ENCODE measurements around the gene NGB. TPM values are rescaled to one million over a fixed set of nuclear protein-coding genes. Genes with fewer than 3 reads are reported as not detected.

Gene NGB
- total and polyA plus RNA-seq, 2 of the 8 experiments (the other 6 are each of a cell fraction or from before 2014, with no cell fraction given): 0.30 to 0.60 TPM

DNA sequence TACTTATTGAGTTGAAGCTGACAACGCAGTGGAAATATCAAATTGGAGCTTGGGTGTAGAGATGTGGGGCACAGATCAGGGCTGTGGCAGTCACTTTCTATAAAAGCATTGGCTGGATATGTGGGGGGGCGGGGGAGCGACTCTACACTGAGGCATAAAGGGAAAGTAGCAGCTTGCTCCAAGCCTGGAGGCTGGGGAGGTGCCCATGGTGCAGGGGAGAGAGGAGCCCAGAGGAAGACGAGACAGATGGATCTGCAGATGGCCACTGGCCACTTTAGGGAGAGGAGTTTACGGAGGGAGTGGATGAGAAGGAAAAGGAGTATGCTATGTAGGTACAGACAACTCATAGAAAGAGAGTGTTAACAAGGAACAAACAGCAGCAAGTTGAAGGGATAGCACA is 13.5 kb upstream of the NGB start (continued):
- TF ChIP-seq, protein P1, sequence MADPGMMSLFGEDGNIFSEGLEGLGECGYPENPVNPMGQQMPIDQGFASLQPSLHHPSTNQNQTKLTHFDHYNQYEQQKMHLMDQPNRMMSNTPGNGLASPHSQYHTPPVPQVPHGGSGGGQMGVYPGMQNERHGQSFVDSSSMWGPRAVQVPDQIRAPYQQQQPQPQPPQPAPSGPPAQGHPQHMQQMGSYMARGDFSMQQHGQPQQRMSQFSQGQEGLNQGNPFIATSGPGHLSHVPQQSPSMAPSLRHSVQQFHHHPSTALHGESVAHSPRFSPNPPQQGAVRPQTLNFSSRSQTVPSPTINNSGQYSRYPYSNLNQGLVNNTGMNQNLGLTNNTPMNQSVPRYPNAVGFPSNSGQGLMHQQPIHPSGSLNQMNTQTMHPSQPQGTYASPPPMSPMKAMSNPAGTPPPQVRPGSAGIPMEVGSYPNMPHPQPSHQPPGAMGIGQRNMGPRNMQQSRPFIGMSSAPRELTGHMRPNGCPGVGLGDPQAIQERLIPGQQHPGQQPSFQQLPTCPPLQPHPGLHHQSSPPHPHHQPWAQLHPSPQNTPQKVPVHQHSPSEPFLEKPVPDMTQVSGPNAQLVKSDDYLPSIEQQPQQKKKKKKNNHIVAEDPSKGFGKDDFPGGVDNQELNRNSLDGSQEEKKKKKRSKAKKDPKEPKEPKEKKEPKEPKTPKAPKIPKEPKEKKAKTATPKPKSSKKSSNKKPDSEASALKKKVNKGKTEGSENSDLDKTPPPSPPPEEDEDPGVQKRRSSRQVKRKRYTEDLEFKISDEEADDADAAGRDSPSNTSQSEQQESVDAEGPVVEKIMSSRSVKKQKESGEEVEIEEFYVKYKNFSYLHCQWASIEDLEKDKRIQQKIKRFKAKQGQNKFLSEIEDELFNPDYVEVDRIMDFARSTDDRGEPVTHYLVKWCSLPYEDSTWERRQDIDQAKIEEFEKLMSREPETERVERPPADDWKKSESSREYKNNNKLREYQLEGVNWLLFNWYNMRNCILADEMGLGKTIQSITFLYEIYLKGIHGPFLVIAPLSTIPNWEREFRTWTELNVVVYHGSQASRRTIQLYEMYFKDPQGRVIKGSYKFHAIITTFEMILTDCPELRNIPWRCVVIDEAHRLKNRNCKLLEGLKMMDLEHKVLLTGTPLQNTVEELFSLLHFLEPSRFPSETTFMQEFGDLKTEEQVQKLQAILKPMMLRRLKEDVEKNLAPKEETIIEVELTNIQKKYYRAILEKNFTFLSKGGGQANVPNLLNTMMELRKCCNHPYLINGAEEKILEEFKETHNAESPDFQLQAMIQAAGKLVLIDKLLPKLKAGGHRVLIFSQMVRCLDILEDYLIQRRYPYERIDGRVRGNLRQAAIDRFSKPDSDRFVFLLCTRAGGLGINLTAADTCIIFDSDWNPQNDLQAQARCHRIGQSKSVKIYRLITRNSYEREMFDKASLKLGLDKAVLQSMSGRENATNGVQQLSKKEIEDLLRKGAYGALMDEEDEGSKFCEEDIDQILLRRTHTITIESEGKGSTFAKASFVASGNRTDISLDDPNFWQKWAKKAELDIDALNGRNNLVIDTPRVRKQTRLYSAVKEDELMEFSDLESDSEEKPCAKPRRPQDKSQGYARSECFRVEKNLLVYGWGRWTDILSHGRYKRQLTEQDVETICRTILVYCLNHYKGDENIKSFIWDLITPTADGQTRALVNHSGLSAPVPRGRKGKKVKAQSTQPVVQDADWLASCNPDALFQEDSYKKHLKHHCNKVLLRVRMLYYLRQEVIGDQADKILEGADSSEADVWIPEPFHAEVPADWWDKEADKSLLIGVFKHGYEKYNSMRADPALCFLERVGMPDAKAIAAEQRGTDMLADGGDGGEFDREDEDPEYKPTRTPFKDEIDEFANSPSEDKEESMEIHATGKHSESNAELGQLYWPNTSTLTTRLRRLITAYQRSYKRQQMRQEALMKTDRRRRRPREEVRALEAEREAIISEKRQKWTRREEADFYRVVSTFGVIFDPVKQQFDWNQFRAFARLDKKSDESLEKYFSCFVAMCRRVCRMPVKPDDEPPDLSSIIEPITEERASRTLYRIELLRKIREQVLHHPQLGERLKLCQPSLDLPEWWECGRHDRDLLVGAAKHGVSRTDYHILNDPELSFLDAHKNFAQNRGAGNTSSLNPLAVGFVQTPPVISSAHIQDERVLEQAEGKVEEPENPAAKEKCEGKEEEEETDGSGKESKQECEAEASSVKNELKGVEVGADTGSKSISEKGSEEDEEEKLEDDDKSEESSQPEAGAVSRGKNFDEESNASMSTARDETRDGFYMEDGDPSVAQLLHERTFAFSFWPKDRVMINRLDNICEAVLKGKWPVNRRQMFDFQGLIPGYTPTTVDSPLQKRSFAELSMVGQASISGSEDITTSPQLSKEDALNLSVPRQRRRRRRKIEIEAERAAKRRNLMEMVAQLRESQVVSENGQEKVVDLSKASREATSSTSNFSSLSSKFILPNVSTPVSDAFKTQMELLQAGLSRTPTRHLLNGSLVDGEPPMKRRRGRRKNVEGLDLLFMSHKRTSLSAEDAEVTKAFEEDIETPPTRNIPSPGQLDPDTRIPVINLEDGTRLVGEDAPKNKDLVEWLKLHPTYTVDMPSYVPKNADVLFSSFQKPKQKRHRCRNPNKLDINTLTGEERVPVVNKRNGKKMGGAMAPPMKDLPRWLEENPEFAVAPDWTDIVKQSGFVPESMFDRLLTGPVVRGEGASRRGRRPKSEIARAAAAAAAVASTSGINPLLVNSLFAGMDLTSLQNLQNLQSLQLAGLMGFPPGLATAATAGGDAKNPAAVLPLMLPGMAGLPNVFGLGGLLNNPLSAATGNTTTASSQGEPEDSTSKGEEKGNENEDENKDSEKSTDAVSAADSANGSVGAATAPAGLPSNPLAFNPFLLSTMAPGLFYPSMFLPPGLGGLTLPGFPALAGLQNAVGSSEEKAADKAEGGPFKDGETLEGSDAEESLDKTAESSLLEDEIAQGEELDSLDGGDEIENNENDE (IDR thresholded peaks at IDR 0.05; ENCODE audit: insufficient replicate concordance, low read length): no peak
- TF ChIP-seq, protein P2, sequence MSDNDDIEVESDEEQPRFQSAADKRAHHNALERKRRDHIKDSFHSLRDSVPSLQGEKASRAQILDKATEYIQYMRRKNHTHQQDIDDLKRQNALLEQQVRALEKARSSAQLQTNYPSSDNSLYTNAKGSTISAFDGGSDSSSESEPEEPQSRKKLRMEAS (IDR thresholded peaks at IDR 0.05): no peak
- TF ChIP-seq GABPA (IDR thresholded peaks at IDR 0.05; ENCODE audit: borderline replicate concordance, insufficient read depth, low read length) (no peak), RNF2 (IDR thresholded peaks at IDR 0.05; ENCODE audit: borderline replicate concordance, low read depth, low read length, missing control alignments, poor library complexity, severe bottlenecking) (no peak)

Data from H1 (cell line).